HG03280 (cell line): ENCODE measurements around the gene TSPEAR.
"Not testable (repeated sequence)": the region's sequence is repeated elsewhere in the genome, so short reads cannot be mapped to it uniquely, and the experiment has no call there.

ENCODE experiments used
- ATAC-seq: cut with Tn5 transposase; IDR thresholded peaks from one replicate; pipeline ENCODE4 v1.9.1; 2021; ENCODE audit warnings: mild to moderate bottlenecking, moderate library complexity; ENCODE audit not compliant: unreplicated experiment

The TSPEAR gene

GRCh38 chr21:44703731-44704635 is 7.4 kb downstream of the TSPEAR start:
- no peak for ATAC-seq

- ATAC-seq, result no peak
Observed at GRCh38 chr21:44702973-44703730, 8.2 kb downstream of the TSPEAR start.

- no peak for ATAC-seq
Observed at GRCh38 chr21:44702111-44702972, 9.0 kb downstream of the TSPEAR start.

- no peak for ATAC-seq
Observed at GRCh38 chr21:44701541-44701940, 9.8 kb downstream of the TSPEAR start.

- ATAC-seq, result no peak
Observed at GRCh38 chr21:44701023-44701400, 10.4 kb downstream of the TSPEAR start.

GRCh38 chr21:44700101-44701022 is 11.0 kb downstream of the TSPEAR start:
- ATAC-seq, result no peak

- ATAC-seq, result no peak
Observed at GRCh38 chr21:44699502-44700001, 11.8 kb downstream of the TSPEAR start.

- ATAC-seq, result no peak
Observed at GRCh38 chr21:44697811-44698734, 13.3 kb downstream of the TSPEAR start.

GRCh38 chr21:44697172-44697810 is 14.1 kb downstream of the TSPEAR start, which contains the start of gene KRTAP10-12:
Gene KRTAP10-12, plus strand, starts transcription at chr21:44697172. Its CDS starts 30 bp downstream, at chr21:44697202.
- ATAC-seq, result not testable (repeated sequence)

GRCh38 chr21:44696572-44696971 is 14.8 kb downstream of the TSPEAR start:
- ATAC-seq, result no peak

GRCh38 chr21:44695641-44696040 is 15.7 kb downstream of the TSPEAR start:
- no peak for ATAC-seq

- ATAC-seq, result no peak
Observed at GRCh38 chr21:44695184-44695583, 16.2 kb downstream of the TSPEAR start.

- no peak for ATAC-seq
Observed at GRCh38 chr21:44694776-44695175, 16.6 kb downstream of the TSPEAR start.

- no peak for ATAC-seq
Observed at GRCh38 chr21:44692798-44693512, 18.4 kb downstream of the TSPEAR start.

GRCh38 chr21:44691686-44692085 is 19.7 kb downstream of the TSPEAR start:
- no peak for ATAC-seq

GRCh38 chr21:44689740-44690139 is 21.6 kb downstream of the TSPEAR start:
- ATAC-seq, result not testable (repeated sequence)

GRCh38 chr21:44687671-44688070 is 23.7 kb downstream of the TSPEAR start:
- no peak for ATAC-seq
